Left ventricle myocardium inferior (tissue), 1 donor: ENCODE results near the gene SIX6. TPM values are rescaled to one million over a fixed set of nuclear protein-coding genes. Genes with fewer than 3 reads are reported as not detected.

Experiments used
- DNase-seq: peaks from one replicate; pipeline ENCODE4 v3.0.0-alpha.2; 2020
- H3K27ac ChIP-seq: fragments of 200-600 bp; replicated peaks from 2 replicates; pipeline ENCODE4 v1.8.0; 2021
- H3K27me3 ChIP-seq: fragments of 200-600 bp; 2 replicates; pipeline ENCODE4 v1.8.0; 2021; ENCODE audit warnings: low read depth
- H3K36me3 ChIP-seq: fragments of 200-600 bp; 2 replicates; pipeline ENCODE4 v1.8.0; 2021
- H3K4me1 ChIP-seq: fragments of 200-600 bp; 2 replicates; pipeline ENCODE4 v1.8.0; 2021
- H3K4me3 ChIP-seq: fragments of 200-600 bp; 2 replicates; pipeline ENCODE4 v1.8.0; 2021; ENCODE audit warnings: mild to moderate bottlenecking, moderate library complexity
- H3K9me3 ChIP-seq: fragments of 200-600 bp; replicated peaks from 2 replicates; pipeline ENCODE4 v1.8.0; 2021
- intact Hi-C: fragments of 100-400 bp; cut with micrococcal nuclease; formaldehyde crosslinking; loops from one replicate; pipeline ENCODE4 v1.11.0; 2022
- total RNA-seq: library from RNA; stranded (reverse); fragmentation: NEBNext Ultra II Directional; extraction: Animal tissue kit (Norgen Biotek cat#: 25700); gene quantifications from one replicate; pipeline ENCODE4 v1.2.1, GENCODE V29; 2021
- TF ChIP-seq, protein P1 (sequence below): fragments of 200-600 bp; IDR thresholded peaks from 2 replicates; pipeline ENCODE4 v1.8.0; 2021; ENCODE audit warnings: antibody characterized with exemption, mild to moderate bottlenecking, borderline replicate concordance
- donor health status: DM: no; HTN: yes; CAD: no; lungs with severe emphysema.

SIX6 gene
- total RNA-seq, 1 donor from 2014 or later: not detected

DNA sequence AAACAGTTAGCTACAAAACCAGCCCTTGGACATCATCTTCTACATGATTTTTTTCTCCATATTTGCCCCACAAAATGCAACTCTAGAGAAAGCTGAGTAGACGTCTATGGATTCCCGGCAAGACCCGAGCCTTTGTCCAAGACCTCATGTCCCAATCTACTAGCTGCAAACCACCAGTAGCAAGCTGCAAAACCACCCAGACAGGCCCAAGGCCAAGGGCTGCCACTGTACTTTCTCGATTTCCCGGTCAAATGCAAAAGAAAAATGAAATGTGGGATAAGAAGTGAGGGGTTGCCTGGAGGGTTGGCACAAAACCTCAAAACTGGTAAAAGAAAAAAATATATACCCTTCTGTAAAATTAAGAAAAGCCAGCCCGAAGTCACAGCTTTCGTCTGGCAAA is 2.9 kb upstream of the SIX6 start:
- intact Hi-C loops: no loop called here
- Histone ChIP-seq H3K4me3 (no peak overlapping the region), H3K4me1 (peaks cover 34% of the 10 kb centered on the region), H3K36me3 (no peaks in the 10 kb centered on the region), H3K27me3 (peaks cover 100% of the 10 kb centered on the region), H3K9me3 (no peaks in the 10 kb centered on the region), H3K27ac (no peak overlapping the region)
- no peak for DNase-seq
- TF ChIP-seq, protein P1, sequence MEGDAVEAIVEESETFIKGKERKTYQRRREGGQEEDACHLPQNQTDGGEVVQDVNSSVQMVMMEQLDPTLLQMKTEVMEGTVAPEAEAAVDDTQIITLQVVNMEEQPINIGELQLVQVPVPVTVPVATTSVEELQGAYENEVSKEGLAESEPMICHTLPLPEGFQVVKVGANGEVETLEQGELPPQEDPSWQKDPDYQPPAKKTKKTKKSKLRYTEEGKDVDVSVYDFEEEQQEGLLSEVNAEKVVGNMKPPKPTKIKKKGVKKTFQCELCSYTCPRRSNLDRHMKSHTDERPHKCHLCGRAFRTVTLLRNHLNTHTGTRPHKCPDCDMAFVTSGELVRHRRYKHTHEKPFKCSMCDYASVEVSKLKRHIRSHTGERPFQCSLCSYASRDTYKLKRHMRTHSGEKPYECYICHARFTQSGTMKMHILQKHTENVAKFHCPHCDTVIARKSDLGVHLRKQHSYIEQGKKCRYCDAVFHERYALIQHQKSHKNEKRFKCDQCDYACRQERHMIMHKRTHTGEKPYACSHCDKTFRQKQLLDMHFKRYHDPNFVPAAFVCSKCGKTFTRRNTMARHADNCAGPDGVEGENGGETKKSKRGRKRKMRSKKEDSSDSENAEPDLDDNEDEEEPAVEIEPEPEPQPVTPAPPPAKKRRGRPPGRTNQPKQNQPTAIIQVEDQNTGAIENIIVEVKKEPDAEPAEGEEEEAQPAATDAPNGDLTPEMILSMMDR: no peak

DNA sequence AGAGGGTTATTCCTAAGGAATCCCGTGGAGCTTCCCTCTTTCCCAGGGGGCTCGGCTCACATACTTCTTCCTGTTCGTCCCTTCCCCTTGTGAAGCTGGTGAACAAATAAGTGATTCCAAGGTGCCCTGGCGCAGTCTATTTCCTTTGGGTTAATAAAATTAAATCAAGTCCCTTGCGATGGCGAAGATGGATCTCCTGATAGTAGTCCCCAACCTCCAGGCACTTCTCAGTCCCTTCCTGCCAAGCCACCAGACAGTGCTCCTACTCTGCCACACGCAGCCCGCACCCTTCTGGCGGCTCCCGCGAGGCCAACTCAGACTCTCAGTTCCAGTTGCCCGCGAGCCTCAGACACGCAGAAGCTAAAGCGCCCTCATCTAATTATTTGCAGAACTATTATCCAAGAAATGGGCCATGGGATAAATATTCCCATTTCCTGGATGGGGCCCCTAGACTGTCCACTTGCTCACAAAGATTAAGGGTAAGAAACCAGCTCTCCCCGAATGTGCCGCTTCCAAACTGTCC is 2.4 kb upstream of the SIX6 start:
- H3K4me3 ChIP-seq: no peak overlapping the region

DNA sequence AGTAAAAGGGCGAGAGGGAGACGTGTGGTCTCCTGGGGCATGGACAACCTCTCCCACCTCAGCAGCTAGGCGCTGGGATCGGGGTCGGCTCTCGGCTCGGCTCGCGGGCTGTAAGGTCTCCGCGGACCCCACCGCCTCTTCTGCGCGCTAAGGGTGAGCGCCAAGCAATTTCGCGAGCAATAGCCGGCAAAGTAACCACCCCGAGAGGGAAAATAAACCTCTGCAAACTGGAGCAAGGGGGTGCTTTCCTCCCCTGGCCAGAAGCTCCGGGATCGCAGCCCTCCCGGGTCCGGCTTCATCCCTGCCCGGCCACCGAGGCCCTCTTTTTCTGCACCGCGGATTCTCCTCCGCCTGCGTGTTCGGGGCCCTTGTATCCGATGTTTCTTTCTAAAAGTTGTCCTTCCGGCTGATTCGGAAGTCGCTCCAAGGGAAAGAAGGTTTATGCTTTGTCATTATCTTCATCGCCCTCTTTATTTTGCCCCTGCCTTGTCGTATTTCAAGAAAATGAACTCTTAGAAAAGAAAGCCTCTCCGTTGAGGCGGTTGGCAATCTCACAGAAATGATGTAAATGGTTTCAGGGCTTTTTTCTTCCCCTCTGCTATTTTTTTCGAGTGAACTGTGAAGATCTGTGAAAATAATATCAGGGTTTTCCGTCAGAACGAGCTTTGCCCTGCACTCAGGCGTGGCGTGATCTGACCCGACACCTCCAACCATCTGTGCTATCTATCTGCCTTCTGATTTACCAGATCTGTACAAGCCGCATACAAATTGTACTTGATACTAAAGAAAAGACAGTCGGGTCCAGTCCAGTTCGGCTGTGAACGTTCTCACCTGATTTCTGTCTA is 1.7 kb upstream of the SIX6 start:
- Histone ChIP-seq H3K9me3 (no peaks in the 10 kb centered on the region), H3K36me3 (no peaks in the 10 kb centered on the region), H3K4me3 (no peak overlapping the region), H3K27ac (no peak overlapping the region), H3K4me1 (peaks cover 38% of the 10 kb centered on the region), H3K27me3 (peaks cover 100% of the 10 kb centered on the region)
- DNase-seq: no peak
- TF ChIP-seq, protein P1: no peak
- intact Hi-C loops: no loop called here

More for the DNA sequence above, 2.4 kb upstream of the SIX6 start:
- Histone ChIP-seq H3K27me3 (peaks cover 100% of the 10 kb centered on the region), H3K4me1 (peaks cover 38% of the 10 kb centered on the region), H3K27ac (no peak overlapping the region), H3K36me3 (no peaks in the 10 kb centered on the region), H3K9me3 (no peaks in the 10 kb centered on the region)
- no peak for DNase-seq
- TF ChIP-seq, protein P1: no peak
- intact Hi-C loops: no loop called here

DNA sequence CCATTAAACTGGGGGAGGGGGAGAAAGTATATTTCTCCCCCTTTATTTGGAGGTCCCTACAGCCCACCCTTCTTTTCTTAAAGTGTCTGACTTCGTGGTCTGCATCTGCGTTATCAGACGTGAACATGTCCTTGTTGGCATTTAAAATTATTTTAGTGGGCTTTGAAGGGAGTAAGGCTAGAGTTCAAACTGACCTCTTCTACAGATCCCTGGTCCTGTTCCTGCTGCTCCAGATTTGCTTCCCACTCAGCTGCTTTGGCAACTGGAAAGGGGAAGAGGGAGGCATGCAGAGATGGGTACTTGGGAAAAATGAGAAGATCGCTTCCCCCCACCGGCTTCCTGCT is 611 bp upstream of the SIX6 start:
- Histone ChIP-seq H3K9me3 (no peaks in the 10 kb centered on the region), H3K27me3 (peaks cover 100% of the 10 kb centered on the region), H3K4me1 (peaks cover 38% of the 10 kb centered on the region), H3K36me3 (no peaks in the 10 kb centered on the region), H3K4me3 (no peak overlapping the region), H3K27ac (no peak overlapping the region)
- intact Hi-C loops: no loop called here
- TF ChIP-seq, protein P1: no peak
- no peak for DNase-seq

DNA sequence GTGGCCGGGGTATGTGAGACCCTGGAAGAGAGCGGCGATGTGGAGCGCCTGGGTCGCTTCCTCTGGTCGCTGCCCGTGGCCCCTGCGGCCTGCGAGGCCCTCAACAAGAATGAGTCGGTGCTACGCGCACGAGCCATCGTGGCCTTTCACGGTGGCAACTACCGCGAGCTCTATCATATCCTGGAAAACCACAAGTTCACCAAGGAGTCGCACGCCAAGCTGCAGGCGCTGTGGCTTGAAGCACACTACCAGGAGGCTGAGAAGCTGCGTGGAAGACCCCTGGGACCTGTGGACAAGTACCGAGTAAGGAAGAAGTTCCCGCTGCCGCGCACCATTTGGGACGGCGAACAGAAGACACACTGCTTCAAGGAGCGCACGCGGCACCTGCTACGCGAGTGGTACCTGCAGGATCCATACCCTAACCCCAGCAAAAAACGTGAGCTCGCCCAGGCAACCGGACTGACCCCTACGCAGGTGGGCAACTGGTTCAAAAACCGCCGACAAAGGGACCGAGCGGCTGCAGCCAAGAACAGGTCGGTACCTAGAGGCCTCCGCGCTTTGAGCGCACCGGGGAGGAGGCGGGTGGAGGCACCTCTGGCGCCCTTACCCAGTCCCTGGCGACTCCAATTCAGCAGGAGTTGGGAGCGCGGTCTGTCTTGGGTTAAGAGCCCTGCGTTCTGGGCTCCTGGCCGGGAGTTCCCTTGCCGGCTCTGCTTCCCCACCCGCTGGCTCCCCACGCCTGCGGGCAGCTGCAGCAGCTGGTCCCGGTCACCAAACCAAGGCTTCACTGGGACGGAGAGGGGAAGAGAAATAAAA is 700 bp downstream of the SIX6 start:
- H3K9me3 ChIP-seq: no peaks in the 10 kb centered on the region
- H3K4me1 ChIP-seq: peaks cover 45% of the 10 kb centered on the region
- H3K36me3 ChIP-seq: no peaks in the 10 kb centered on the region
- peak overlapping the region; percentile 45 for H3K4me3 ChIP-seq
- no peak for DNase-seq
- H3K27ac ChIP-seq: no peak overlapping the region
- intact Hi-C loops: no loop called here
- TF ChIP-seq, protein P1: no peak
- peaks cover 100% of the 10 kb centered on the region for H3K27me3 ChIP-seq
